Thoracic aorta (tissue), 2 donors: ENCODE data around the gene SIRT4. TPM values are rescaled to one million over a fixed set of nuclear protein-coding genes. Genes with fewer than 3 reads are reported as not detected.
"Not testable (repeated sequence)": the region's sequence is repeated elsewhere in the genome, so short reads cannot be mapped to it uniquely, and the experiment has no call there.

Experiments
- ATAC-seq: fragments of 150-250 bp; one replicate; pipeline ENCODE4 v1.8.0; 2017; ENCODE audit warnings: low read depth; ENCODE audit not compliant: insufficient number of reproducible peaks, low FRiP score
- DNase-seq: peaks from one replicate; pipeline ENCODE4 v3.0.0-alpha.2; 2020; ENCODE audit warnings: low spot score
- H3K27ac ChIP-seq, 2 donors: fragments of 200-600 bp; sonication (generic); 1 replicate in 1 of 2; 2 replicates in 1 of 2; pipeline ENCODE4 v1.5.1; 2016; ENCODE audit warnings: mild to moderate bottlenecking in 2 of 2, moderate library complexity in 2 of 2
- H3K27me3 ChIP-seq: fragments of 200-600 bp; sonication (generic); replicated peaks from 2 replicates; pipeline ENCODE4 v1.6.0; 2016; ENCODE audit warnings: mild to moderate bottlenecking; ENCODE audit not compliant: insufficient read depth
- H3K36me3 ChIP-seq: fragments of 200-600 bp; sonication (generic); one replicate; pipeline ENCODE4 v1.5.1; 2016
- H3K4me1 ChIP-seq, 2 donors: fragments of 200-600 bp; sonication (generic); 1 replicate in 1 of 2; 2 replicates in 1 of 2; pipeline versions ENCODE4 v1.5.1 to v1.6.0; 2016; ENCODE audit warnings: low read depth in 2 of 2, mild to moderate bottlenecking in 1 of 2; ENCODE audit not compliant: control insufficient read depth in 1 of 2
- H3K4me3 ChIP-seq: fragments of 200-600 bp; sonication (generic); 2 replicates; pipeline ENCODE4 v1.5.1; 2016; ENCODE audit warnings: mild to moderate bottlenecking
- H3K9me3 ChIP-seq: fragments of 200-600 bp; sonication (generic); 2 replicates; pipeline ENCODE4 v1.5.1; 2016
- total RNA-seq, 2 donors: library from RNA; depleted of rRNA; stranded (reverse); fragments of >200 nt; gene quantifications; one replicate each; pipeline versions ENCODE4 v1.1.0 to v1.2.3, GENCODE V29; 2016
- TF ChIP-seq, protein P1 (sequence below): fragments of 200-600 bp; sonication (generic); IDR thresholded peaks from one replicate; pipeline ENCODE4 v1.5.1; 2019; ENCODE audit warnings: antibody characterized with exemption

The SIRT4 gene, protein sequence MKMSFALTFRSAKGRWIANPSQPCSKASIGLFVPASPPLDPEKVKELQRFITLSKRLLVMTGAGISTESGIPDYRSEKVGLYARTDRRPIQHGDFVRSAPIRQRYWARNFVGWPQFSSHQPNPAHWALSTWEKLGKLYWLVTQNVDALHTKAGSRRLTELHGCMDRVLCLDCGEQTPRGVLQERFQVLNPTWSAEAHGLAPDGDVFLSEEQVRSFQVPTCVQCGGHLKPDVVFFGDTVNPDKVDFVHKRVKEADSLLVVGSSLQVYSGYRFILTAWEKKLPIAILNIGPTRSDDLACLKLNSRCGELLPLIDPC
- total RNA-seq: 1 to 10 TPM in 1 of 2 donors, under 1 TPM in 1; 0.56 to 8.8 TPM

- H3K9me3 ChIP-seq: no peaks in the 10 kb centered on the region
- ATAC-seq: peak; percentile 94
- TF ChIP-seq, protein P1, sequence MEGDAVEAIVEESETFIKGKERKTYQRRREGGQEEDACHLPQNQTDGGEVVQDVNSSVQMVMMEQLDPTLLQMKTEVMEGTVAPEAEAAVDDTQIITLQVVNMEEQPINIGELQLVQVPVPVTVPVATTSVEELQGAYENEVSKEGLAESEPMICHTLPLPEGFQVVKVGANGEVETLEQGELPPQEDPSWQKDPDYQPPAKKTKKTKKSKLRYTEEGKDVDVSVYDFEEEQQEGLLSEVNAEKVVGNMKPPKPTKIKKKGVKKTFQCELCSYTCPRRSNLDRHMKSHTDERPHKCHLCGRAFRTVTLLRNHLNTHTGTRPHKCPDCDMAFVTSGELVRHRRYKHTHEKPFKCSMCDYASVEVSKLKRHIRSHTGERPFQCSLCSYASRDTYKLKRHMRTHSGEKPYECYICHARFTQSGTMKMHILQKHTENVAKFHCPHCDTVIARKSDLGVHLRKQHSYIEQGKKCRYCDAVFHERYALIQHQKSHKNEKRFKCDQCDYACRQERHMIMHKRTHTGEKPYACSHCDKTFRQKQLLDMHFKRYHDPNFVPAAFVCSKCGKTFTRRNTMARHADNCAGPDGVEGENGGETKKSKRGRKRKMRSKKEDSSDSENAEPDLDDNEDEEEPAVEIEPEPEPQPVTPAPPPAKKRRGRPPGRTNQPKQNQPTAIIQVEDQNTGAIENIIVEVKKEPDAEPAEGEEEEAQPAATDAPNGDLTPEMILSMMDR: peak; percentile 60
- H3K27ac ChIP-seq: peak within 1 kb of the TSS; percentile 20 to 49
- no peaks in the 10 kb centered on the region for H3K36me3 ChIP-seq
- no peaks in the 10 kb centered on the region for H3K27me3 ChIP-seq
- peaks cover 3 to 5% of the 10 kb centered on the region in 2 donors for H3K4me1 ChIP-seq
- peak within 1 kb of the TSS; percentile 80 for H3K4me3 ChIP-seq
- peak; percentile 89 for DNase-seq
These were observed at the start of gene SIRT4 for GRCh38 chr12:120301962-120302815. Gene SIRT4 (plus strand): TSS chr12:120302321. CDS start chr12:120303562, 1,241 bp downstream.

DNA sequence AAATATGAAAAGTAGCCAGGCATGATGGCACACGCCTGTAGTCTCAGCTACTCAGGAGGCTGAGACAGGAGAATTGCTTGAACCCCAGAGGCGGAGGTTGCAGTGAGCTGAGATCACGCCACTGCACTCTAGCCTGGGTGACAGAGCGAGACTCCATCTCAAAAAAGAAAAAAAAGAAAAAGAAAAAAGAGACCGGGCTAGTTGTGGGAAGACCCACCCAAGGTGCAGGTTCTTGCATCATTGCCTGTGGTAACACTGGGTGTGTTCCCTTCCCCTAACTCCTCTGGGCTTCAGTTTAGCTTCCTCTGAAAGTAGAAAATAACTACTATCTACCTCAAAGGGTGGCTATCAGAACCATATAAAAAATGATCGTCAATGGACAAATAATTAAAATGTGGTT, 48.8 kb upstream of the SIRT4 start:
- peaks cover 58 to 68% of the 10 kb centered on the region in 2 donors for H3K4me1 ChIP-seq
- H3K36me3 ChIP-seq, H3K4me3 ChIP-seq, H3K9me3 ChIP-seq, H3K27me3 ChIP-seq, DNase-seq, ATAC-seq: not testable (repeated sequence)
- H3K27ac ChIP-seq: peak overlapping the region in 1 of 2 donors; percentile 57

DNA sequence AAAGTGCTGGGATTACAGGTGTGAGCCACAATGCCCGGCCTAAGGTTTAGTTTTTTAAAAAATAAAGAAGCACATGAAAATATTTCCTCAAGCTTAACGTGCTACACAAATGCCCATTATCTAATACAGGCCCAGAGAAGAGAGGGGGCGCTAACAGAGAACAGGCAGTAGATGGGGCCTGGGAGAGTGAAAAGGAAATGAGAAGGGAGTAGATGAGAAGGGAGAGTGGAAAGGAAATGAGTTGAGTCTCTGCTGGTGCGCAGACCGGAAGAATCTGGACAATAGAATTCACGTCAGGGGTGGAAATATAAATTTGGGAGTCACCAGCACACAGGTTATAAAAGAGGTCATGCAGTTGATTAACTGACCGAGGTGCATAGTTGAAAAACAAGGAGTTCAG, 47.3 kb upstream of the SIRT4 start:
- Histone ChIP-seq H3K4me1 (peaks cover 54 to 75% of the 10 kb centered on the region in 2 donors), H3K27me3 (no peaks in the 10 kb centered on the region), H3K9me3 (no peaks in the 10 kb centered on the region), H3K27ac (peak overlapping the region; percentile 23 to 55), H3K4me3 (no peak overlapping the region), H3K36me3 (no peaks in the 10 kb centered on the region)
- TF ChIP-seq, protein P1: no peak
- DNase-seq (no peak), ATAC-seq (no peak)

GRCh38 chr12:120257041-120257821, 44.9 kb upstream of the SIRT4 start:
- peak; percentile 91 for ATAC-seq
- H3K27me3 ChIP-seq: no peaks in the 10 kb centered on the region
- DNase-seq: no peak
- peaks cover 46 to 71% of the 10 kb centered on the region in 2 donors for H3K4me1 ChIP-seq
- TF ChIP-seq, protein P1: no peak
- no peaks in the 10 kb centered on the region for H3K9me3 ChIP-seq
- no peaks in the 10 kb centered on the region for H3K36me3 ChIP-seq
- H3K4me3 ChIP-seq: peak overlapping the region; percentile 48
- H3K27ac ChIP-seq: peak overlapping the region; percentile 88 to 91

GRCh38 chr12:120258323-120258896, 43.7 kb upstream of the SIRT4 start:
- TF ChIP-seq, protein P1: no peak
- no peak overlapping the region for H3K4me3 ChIP-seq
- ATAC-seq (no peak), DNase-seq (no peak)
- no peaks in the 10 kb centered on the region for H3K9me3 ChIP-seq
- H3K36me3 ChIP-seq: no peaks in the 10 kb centered on the region
- peaks cover 42 to 71% of the 10 kb centered on the region in 2 donors for H3K4me1 ChIP-seq
- H3K27ac ChIP-seq: peak overlapping the region; percentile 88 to 91
- H3K27me3 ChIP-seq: no peaks in the 10 kb centered on the region
